HepG2 (cell line): ENCODE results near the gene SCARF1. TPM values are rescaled to one million over a fixed set of nuclear protein-coding genes. Genes with fewer than 3 reads are reported as not detected.

Experiments used
- ARID3A ChIP-seq: IDR thresholded peaks from 2 replicates; pipeline ENCODE4 v1.6.1; 2012; ENCODE audit warnings: low read depth, low read length, improper control_type of control experiment
- CBFB ChIP-seq: sonication (generic); formaldehyde crosslinking; IDR thresholded peaks from 2 replicates; pipeline ENCODE4 v1.4.0; 2020; ENCODE audit warnings: missing genetic modification reagents
- CBX1 ChIP-seq: IDR thresholded peaks from one replicate; pipeline ENCODE4 v1.6.1; 2016; ENCODE audit warnings: antibody characterized with exemption, low read depth
- ERF ChIP-seq: IDR thresholded peaks from 2 replicates; pipeline ENCODE4 v1.6.1; 2018; ENCODE audit warnings: missing biosample characterization, missing genetic modification reagents
- GTF2F1 ChIP-seq: fragments of 150-350 bp; IDR thresholded peaks from 2 replicates; pipeline ENCODE4 v1.6.1; 2014; ENCODE audit warnings: low read length
- NFIC ChIP-seq: IDR thresholded peaks from 2 replicates; pipeline ENCODE4 v1.6.1; 2012; ENCODE audit warnings: mild to moderate bottlenecking, low read length, inconsistent platforms
- NR2C2 ChIP-seq: sonication (generic); formaldehyde crosslinking; IDR thresholded peaks from 2 replicates; pipeline ENCODE4 v1.4.0; 2020; ENCODE audit warnings: missing genetic modification reagents, mild to moderate bottlenecking, moderate library complexity, borderline replicate concordance
- PCBP2 ChIP-seq: fragments of 200-400 bp; formaldehyde crosslinking; optimal IDR thresholded peaks from 2 replicates; pipeline ENCODE3; 2018; ENCODE audit warnings: low read length, low read depth; ENCODE audit not compliant: poor library complexity, severe bottlenecking
- PRDM10 ChIP-seq: sonication (generic); formaldehyde crosslinking; IDR thresholded peaks from 2 replicates; pipeline ENCODE4 v1.4.0; 2020; ENCODE audit warnings: low read depth, missing genetic modification reagents
- RFX5 ChIP-seq: IDR thresholded peaks from 2 replicates; pipeline ENCODE4 v1.6.1; 2011; ENCODE audit warnings: low read depth, low read length, improper control_type of control experiment
- SOX6 ChIP-seq, 2 experiments: fragments of 450-650 bp in 1 of 2; sonication (generic) in 1 of 2; formaldehyde crosslinking in 1 of 2; IDR thresholded peaks; 2 replicates each; pipeline versions ENCODE4 v1.4.0 to v1.6.1; 2017 to 2020; ENCODE audit warnings: antibody characterized with exemption in 1 of 2, mild to moderate bottlenecking in 1 of 2, missing genetic modification reagents in 1 of 2
- TAF1 ChIP-seq: sonication (generic); formaldehyde crosslinking; IDR thresholded peaks from 2 replicates; pipeline ENCODE4 v1.4.0; 2020; ENCODE audit warnings: missing genetic modification reagents
- ZMAT3 ChIP-seq: sonication (generic); formaldehyde crosslinking; conservative IDR thresholded peaks from 2 replicates; pipeline ENCODE4 v1.7.0; 2021; ENCODE audit warnings: missing genetic modification reagents
- ZNF7 ChIP-seq: IDR thresholded peaks from 2 replicates; pipeline ENCODE4 v1.6.1; 2016; ENCODE audit warnings: missing biosample characterization, missing genetic modification reagents
- polyA plus RNA-seq, 8 experiments: library from polyadenylated mRNA; depleted of rRNA in 3 of 8; stranded (reverse) in 7 of 8; unstranded in 1 of 8; fragments of >200 nt; fragmentation: Illumina TruSeq in 4 of 8; extraction: Trizol in 4 of 8; gene quantifications; 2 replicates each; pipeline versions ENCODE4 v1.2.1 to v1.2.3, GENCODE V29; 2011 to 2016; ENCODE audit warnings: low read depth in 4 of 8, missing spikeins in 1 of 8, mixed read lengths in 1 of 8; ENCODE audit not compliant: insufficient read depth in 1 of 8
- total RNA-seq, 5 experiments: library from RNA; depleted of rRNA; stranded (reverse); fragments of >200 nt; fragmentation: Illumina TruSeq; extraction: Trizol; gene quantifications; 2 replicates each; pipeline ENCODE4 v1.2.3, GENCODE V29; 2016; ENCODE audit warnings: low read depth in 1 of 5
- TF ChIP-seq, protein P1 (sequence below): sonication (generic); formaldehyde crosslinking; IDR thresholded peaks from 2 replicates; pipeline ENCODE4 v1.4.0; 2020; ENCODE audit warnings: missing genetic modification reagents
- TF ChIP-seq, protein P2 (sequence below): sonication (generic); formaldehyde crosslinking; IDR thresholded peaks from 2 replicates; pipeline ENCODE4 v1.5.0; 2020; ENCODE audit warnings: mild to moderate bottlenecking, missing genetic modification reagents, borderline replicate concordance
- TF ChIP-seq, protein P3 (sequence below): sonication (generic); formaldehyde crosslinking; IDR thresholded peaks from 2 replicates; pipeline ENCODE4 v1.5.0; 2020; ENCODE audit warnings: missing genetic modification reagents, mild to moderate bottlenecking, borderline replicate concordance

Gene SCARF1
- total and polyA plus RNA-seq, 2 of the 13 experiments (the other 11 are each of a cell fraction or from before 2014, with no cell fraction given) = 0.24 to 0.71 TPM

DNA sequence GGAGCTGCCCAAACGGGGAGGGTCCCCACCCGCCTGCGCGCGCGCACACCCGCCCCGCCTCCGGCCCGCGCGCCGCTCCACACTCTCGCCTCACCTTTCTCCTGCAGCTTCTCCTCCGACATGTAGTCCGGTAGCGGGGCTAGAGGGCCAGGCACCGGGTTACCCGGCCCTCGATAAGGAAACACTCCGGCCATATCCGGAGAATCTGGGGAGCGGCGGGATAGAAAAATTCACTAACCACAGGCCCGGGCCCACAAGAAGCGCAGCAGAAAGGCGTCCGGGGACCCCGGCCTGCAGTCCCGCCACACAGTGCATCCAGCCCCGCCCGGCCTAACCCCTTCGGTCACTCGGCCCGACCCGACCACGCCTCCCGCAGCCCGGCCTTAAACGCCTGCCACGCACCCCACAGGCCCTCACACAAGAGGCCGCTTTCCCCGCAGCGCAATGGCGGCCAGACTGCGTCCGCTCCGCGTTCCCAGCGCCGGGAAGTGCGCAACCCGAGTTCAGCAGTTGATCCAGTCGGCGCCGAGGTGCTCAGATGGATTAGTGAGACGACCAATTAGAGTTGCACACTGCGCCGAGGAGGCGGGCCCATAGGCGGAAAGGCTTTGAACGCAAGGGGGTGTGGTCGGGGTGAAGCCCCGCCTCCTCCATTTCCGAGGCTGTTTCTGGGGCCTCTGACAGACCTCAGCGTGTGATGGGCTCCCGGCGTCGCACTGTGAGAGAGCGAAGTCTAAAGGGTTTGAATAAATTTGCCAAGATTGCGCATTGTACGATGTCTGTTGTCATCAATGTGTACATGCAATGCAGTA is 39.1 kb upstream of the SCARF1 start, which contains the start of gene PRPF8 (continued):
- TF ChIP-seq PRDM10 (CRISPR knock-in tag) (no peak), ZMAT3 (peak; percentile 87), CBFB (CRISPR knock-in tag) (no peak), PCBP2 (no peak), RFX5 (0 out of 2 replicates have a peak, but pooled peaks have one; percentile 25), ZNF7 (CRISPR knock-in tag) (no peak), SOX6 (IDR thresholded peaks at IDR 0.05) (no peak), SOX6 (CRISPR knock-in tag; IDR thresholded peaks at IDR 0.05) (peak; percentile 44), NFIC (no peak), ARID3A (no peak), TAF1 (CRISPR knock-in tag) (peak; percentile 85), CBX1 (no peak), NR2C2 (CRISPR knock-in tag) (peak; percentile 87), ERF (CRISPR knock-in tag) (peak; percentile 87), GTF2F1 (0 out of 2 replicates have a peak, but pooled peaks have one; percentile 19)
- TF ChIP-seq, protein P1, sequence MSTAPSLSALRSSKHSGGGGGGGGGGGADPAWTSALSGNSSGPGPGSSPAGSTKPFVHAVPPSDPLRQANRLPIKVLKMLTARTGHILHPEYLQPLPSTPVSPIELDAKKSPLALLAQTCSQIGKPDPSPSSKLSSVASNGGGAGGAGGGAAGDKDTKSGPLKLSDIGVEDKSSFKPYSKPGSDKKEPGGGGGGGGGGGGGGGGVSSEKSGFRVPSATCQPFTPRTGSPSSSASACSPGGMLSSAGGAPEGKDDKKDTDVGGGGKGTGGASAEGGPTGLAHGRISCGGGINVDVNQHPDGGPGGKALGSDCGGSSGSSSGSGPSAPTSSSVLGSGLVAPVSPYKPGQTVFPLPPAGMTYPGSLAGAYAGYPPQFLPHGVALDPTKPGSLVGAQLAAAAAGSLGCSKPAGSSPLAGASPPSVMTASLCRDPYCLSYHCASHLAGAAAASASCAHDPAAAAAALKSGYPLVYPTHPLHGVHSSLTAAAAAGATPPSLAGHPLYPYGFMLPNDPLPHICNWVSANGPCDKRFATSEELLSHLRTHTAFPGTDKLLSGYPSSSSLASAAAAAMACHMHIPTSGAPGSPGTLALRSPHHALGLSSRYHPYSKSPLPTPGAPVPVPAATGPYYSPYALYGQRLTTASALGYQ (CRISPR knock-in tag) = peak; percentile 17; the same call in 1 of the 2 replicates
- TF ChIP-seq, protein P2, sequence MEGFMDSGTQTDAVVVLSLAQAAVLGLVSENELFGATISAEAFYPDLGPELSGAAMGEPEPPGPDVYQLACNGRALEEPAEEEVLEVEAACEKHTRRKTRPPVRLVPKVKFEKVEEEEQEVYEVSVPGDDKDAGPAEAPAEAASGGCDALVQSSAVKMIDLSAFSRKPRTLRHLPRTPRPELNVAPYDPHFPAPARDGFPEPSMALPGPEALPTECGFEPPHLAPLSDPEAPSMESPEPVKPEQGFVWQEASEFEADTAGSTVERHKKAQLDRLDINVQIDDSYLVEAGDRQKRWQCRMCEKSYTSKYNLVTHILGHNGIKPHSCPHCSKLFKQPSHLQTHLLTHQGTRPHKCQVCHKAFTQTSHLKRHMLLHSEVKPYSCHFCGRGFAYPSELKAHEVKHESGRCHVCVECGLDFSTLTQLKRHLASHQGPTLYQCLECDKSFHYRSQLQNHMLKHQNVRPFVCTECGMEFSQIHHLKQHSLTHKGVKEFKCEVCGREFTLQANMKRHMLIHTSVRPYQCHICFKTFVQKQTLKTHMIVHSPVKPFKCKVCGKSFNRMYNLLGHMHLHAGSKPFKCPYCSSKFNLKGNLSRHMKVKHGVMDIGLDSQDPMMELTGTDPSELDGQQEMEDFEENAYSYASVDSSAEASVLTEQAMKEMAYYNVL (CRISPR knock-in tag) = peak; percentile 56; the same call in 1 of the 2 replicates
- TF ChIP-seq, protein P3, sequence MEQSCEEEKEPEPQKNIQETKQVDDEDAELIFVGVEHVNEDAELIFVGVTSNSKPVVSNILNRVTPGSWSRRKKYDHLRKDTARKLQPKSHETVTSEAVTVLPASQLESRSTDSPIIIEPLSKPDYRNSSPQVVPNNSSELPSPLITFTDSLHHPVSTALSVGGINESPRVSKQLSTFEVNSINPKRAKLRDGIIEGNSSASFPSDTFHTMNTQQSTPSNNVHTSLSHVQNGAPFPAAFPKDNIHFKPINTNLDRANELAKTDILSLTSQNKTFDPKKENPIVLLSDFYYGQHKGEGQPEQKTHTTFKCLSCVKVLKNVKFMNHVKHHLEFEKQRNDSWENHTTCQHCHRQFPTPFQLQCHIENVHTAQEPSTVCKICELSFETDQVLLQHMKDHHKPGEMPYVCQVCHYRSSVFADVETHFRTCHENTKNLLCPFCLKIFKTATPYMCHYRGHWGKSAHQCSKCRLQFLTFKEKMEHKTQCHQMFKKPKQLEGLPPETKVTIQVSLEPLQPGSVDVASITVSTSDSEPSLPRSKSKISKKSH (CRISPR knock-in tag) = 0 out of 2 replicates have a peak, but pooled peaks have one; percentile 56
